Astrocyte (in vitro differentiated cells and primary cell): Measurements from ENCODE around the gene MS4A6E. TPM values are rescaled to one million over a fixed set of nuclear protein-coding genes. Genes with fewer than 3 reads are reported as not detected.

ENCODE experiments used
- DNase-seq: peaks from one replicate; pipeline ENCODE4 v3.0.0-alpha.2; 2010; ENCODE audit warnings: low read depth
- FAIRE-seq: peaks from 2 replicates; lab custom pipeline; 2011; peaks lifted over from hg19 to GRCh38; lab: Jason Lieb, UNC
- H2AFZ ChIP-seq: 2 replicates; pipeline ENCODE4 v1.6.0; 2012; ENCODE audit warnings: low read depth, low read length, inconsistent platforms
- H3K27ac ChIP-seq: 2 replicates; pipeline ENCODE4 v1.5.1; 2011; ENCODE audit warnings: low read depth, low read length, inconsistent platforms
- H3K27me3 ChIP-seq: 2 replicates; pipeline ENCODE4 v1.6.0; 2011; ENCODE audit warnings: low read length, inconsistent platforms; ENCODE audit not compliant: insufficient read depth
- H3K36me3 ChIP-seq: 2 replicates; pipeline ENCODE4 v1.5.1; 2011; ENCODE audit warnings: low read length, inconsistent platforms; ENCODE audit not compliant: insufficient read depth
- H3K4me1 ChIP-seq: 2 replicates; pipeline ENCODE4 v1.5.1; 2011; ENCODE audit warnings: low read length, inconsistent platforms; ENCODE audit not compliant: insufficient read depth
- H3K4me2 ChIP-seq: 2 replicates; pipeline ENCODE4 v1.6.0; 2012; ENCODE audit warnings: low read length, inconsistent platforms
- H3K4me3 ChIP-seq: 2 replicates; pipeline ENCODE4 v1.5.1; 2011; ENCODE audit warnings: low read depth, mild to moderate bottlenecking, low read length, inconsistent platforms; ENCODE audit not compliant: insufficient read depth
- H3K79me2 ChIP-seq: 2 replicates; pipeline ENCODE4 v1.6.0; 2012; ENCODE audit warnings: mild to moderate bottlenecking, low read length, inconsistent platforms; ENCODE audit not compliant: insufficient read depth
- H3K9ac ChIP-seq: 2 replicates; pipeline ENCODE4 v1.6.0; 2012; ENCODE audit warnings: mild to moderate bottlenecking, low read length, inconsistent platforms
- H3K9me3 ChIP-seq: 2 replicates; pipeline ENCODE4 v1.5.1; 2012; ENCODE audit warnings: low read depth, mild to moderate bottlenecking, low read length, inconsistent platforms; ENCODE audit not compliant: insufficient read depth
- H4K20me1 ChIP-seq: 2 replicates; pipeline ENCODE4 v1.6.0; 2012; ENCODE audit warnings: low read length, inconsistent platforms; ENCODE audit not compliant: insufficient read depth
- H3K27ac Mint-ChIP-seq: one replicate; pipeline ENCODE4 v1.8.0; 2021; ENCODE audit warnings: mild to moderate bottlenecking, mixed read lengths; ENCODE audit not compliant: unreplicated experiment
- H3K27me3 Mint-ChIP-seq: one replicate; pipeline ENCODE4 v1.8.0; 2021; ENCODE audit warnings: low read depth, mixed read lengths; ENCODE audit not compliant: unreplicated experiment
- H3K36me3 Mint-ChIP-seq: one replicate; pipeline ENCODE4 v1.8.0; 2021; ENCODE audit warnings: low read depth, mixed read lengths; ENCODE audit not compliant: unreplicated experiment
- H3K4me1 Mint-ChIP-seq: one replicate; pipeline ENCODE4 v1.8.0; 2021; ENCODE audit warnings: low read depth, mixed read lengths; ENCODE audit not compliant: unreplicated experiment
- H3K4me3 Mint-ChIP-seq: one replicate; pipeline ENCODE4 v1.8.0; 2021; ENCODE audit warnings: mild to moderate bottlenecking, moderate library complexity, mixed read lengths; ENCODE audit not compliant: unreplicated experiment
- H3K9me3 Mint-ChIP-seq: one replicate; pipeline ENCODE4 v1.8.0; 2021; ENCODE audit warnings: mild to moderate bottlenecking, mixed read lengths; ENCODE audit not compliant: unreplicated experiment
- CTCF ChIP-seq: IDR thresholded peaks from 2 replicates; pipeline ENCODE4 v1.5.1; 2011; ENCODE audit warnings: low read depth, mild to moderate bottlenecking, inconsistent platforms, low read length, moderate library complexity; ENCODE audit not compliant: insufficient read depth
- EZH2 ChIP-seq: IDR thresholded peaks from 2 replicates; pipeline ENCODE4 v1.6.1; 2012; ENCODE audit warnings: mild to moderate bottlenecking, low read length, inconsistent platforms; ENCODE audit not compliant: insufficient read depth
- total RNA-seq: library from RNA; stranded (reverse); gene quantifications from 2 replicates; pipeline ENCODE4 v1.2.1, GENCODE V29; 2021

The MS4A6E gene
- total RNA-seq, 1 donor from 2014 or later, result not detected

GRCh38 chr11:60345489-60345888 is 18.4 kb downstream of the MS4A6E start:
- Mint-ChIP-seq H3K36me3 (no peaks in the 10 kb centered on the region), H3K9me3 (no peaks in the 10 kb centered on the region), H3K4me3 (no peak overlapping the region), H3K27ac (no peak overlapping the region), H3K4me1 (peaks cover 7% of the 10 kb centered on the region), H3K27me3 (peaks cover 7% of the 10 kb centered on the region)
- H3K4me1 ChIP-seq, result no peaks in the 10 kb centered on the region
- no peak overlapping the region for H3K4me2 ChIP-seq
- no peaks in the 10 kb centered on the region for H3K9me3 ChIP-seq
- H3K4me3 ChIP-seq, result no peak overlapping the region
- H3K27me3 ChIP-seq, result no peaks in the 10 kb centered on the region
- DNase-seq (no peak), FAIRE-seq (no peak)
- no peak for TF ChIP-seq EZH2
- peak; percentile 31 for TF ChIP-seq CTCF
- no peak overlapping the region for H3K27ac ChIP-seq
- no peaks in the 10 kb centered on the region for H4K20me1 ChIP-seq
- no peaks in the 10 kb centered on the region for H3K36me3 ChIP-seq
- no peaks in the 10 kb centered on the region for H3K79me2 ChIP-seq
- no peak overlapping the region for H3K9ac ChIP-seq
- H2AFZ ChIP-seq, result no peak overlapping the region

- DNase-seq (no peak), FAIRE-seq (no peak)
- Histone ChIP-seq H3K36me3 (no peaks in the 10 kb centered on the region), H3K4me2 (no peak overlapping the region), H3K27ac (no peak overlapping the region), H3K4me1 (no peaks in the 10 kb centered on the region), H3K4me3 (no peak overlapping the region), H2AFZ (no peak overlapping the region), H3K9ac (no peak overlapping the region), H3K79me2 (no peaks in the 10 kb centered on the region), H3K9me3 (no peaks in the 10 kb centered on the region), H4K20me1 (no peaks in the 10 kb centered on the region), H3K27me3 (no peaks in the 10 kb centered on the region)
- Mint-ChIP-seq H3K4me3 (no peak overlapping the region), H3K27ac (no peak overlapping the region), H3K4me1 (peaks cover 7% of the 10 kb centered on the region), H3K27me3 (peaks cover 7% of the 10 kb centered on the region), H3K9me3 (no peaks in the 10 kb centered on the region), H3K36me3 (no peaks in the 10 kb centered on the region)
- TF ChIP-seq EZH2 (no peak), CTCF (no peak)
Observed at GRCh38 chr11:60347084-60347797, 20.2 kb downstream of the MS4A6E start.

DNA sequence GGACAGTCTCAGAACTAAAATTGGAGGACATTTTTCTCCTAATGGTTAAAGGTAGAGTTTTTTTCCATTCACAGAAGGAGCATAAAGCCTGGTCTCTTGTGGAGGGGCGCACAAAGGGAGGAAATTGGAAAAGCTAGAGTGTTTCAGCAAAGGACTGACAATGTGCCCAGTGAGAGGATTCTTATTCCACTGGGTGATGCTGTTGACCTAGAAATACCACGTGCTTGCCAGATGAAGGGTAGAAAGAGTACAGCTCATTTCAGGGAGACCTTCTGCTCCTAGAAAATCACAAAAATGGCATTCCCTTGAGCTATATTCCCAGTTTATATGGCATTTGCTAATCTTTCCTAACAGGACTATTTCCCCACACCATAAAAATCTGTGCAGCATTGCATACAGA is 21.1 kb downstream of the MS4A6E start:
- Histone ChIP-seq H2AFZ (no peak overlapping the region), H3K27ac (no peak overlapping the region), H4K20me1 (no peaks in the 10 kb centered on the region), H3K9me3 (no peaks in the 10 kb centered on the region), H3K4me2 (no peak overlapping the region), H3K4me1 (no peaks in the 10 kb centered on the region), H3K27me3 (no peaks in the 10 kb centered on the region), H3K79me2 (no peaks in the 10 kb centered on the region), H3K4me3 (no peak overlapping the region), H3K36me3 (no peaks in the 10 kb centered on the region), H3K9ac (no peak overlapping the region)
- Mint-ChIP-seq H3K9me3 (no peaks in the 10 kb centered on the region), H3K36me3 (no peaks in the 10 kb centered on the region), H3K27me3 (peaks cover 7% of the 10 kb centered on the region), H3K4me1 (peaks cover 7% of the 10 kb centered on the region), H3K4me3 (no peak overlapping the region), H3K27ac (no peak overlapping the region)
- no peak for TF ChIP-seq CTCF
- no peak for TF ChIP-seq EZH2
- DNase-seq (no peak), FAIRE-seq (no peak)
